ENCODE measurements around the gene SLC27A1. TPM values are rescaled to one million over a fixed set of nuclear protein-coding genes. Genes with fewer than 3 reads are reported as not detected.

The SLC27A1 gene
- total and polyA plus RNA-seq, 2 experiments from 2014 or later = 8.6 to 8.7 TPM

- Histone ChIP-seq H3K4me2 (peak overlapping the region; percentile 91), H4K20me1 (ENCODE audit: insufficient read depth, poor library complexity, severe bottlenecking) (no peaks in the 10 kb centered on the region), H3K27me3 (peaks cover 15% of the 10 kb centered on the region), H3K4me1 (ENCODE audit: insufficient read depth) (peaks cover 9% of the 10 kb centered on the region), H2AFZ (peak overlapping the region; percentile 51), H3K4me3 (peak overlapping the region; percentile 19), H3K79me2 (no peaks in the 10 kb centered on the region), H3K27ac (no peak overlapping the region), H3K9me2 (replicated peaks; ENCODE audit: insufficient read depth) (no peaks in the 10 kb centered on the region), H3K36me3 (replicated peaks; ENCODE audit: insufficient read depth, low read depth) (no peaks in the 10 kb centered on the region), H3K9me3 (ENCODE audit: low read depth) (no peaks in the 10 kb centered on the region)
- WGBS (ENCODE audit: low lambda C conversion rate, missing lambda C conversion rate) = under 1% methylated on average over 43 of the region's 82 CpGs
- TF ChIP-seq EZH2 (IDR thresholded peaks at IDR 0.05; ENCODE audit: borderline replicate concordance) = no peak
- TF ChIP-seq, protein P1, sequence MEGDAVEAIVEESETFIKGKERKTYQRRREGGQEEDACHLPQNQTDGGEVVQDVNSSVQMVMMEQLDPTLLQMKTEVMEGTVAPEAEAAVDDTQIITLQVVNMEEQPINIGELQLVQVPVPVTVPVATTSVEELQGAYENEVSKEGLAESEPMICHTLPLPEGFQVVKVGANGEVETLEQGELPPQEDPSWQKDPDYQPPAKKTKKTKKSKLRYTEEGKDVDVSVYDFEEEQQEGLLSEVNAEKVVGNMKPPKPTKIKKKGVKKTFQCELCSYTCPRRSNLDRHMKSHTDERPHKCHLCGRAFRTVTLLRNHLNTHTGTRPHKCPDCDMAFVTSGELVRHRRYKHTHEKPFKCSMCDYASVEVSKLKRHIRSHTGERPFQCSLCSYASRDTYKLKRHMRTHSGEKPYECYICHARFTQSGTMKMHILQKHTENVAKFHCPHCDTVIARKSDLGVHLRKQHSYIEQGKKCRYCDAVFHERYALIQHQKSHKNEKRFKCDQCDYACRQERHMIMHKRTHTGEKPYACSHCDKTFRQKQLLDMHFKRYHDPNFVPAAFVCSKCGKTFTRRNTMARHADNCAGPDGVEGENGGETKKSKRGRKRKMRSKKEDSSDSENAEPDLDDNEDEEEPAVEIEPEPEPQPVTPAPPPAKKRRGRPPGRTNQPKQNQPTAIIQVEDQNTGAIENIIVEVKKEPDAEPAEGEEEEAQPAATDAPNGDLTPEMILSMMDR (IDR thresholded peaks at IDR 0.05; ENCODE audit: poor library complexity) = peak; percentile 36
- no peak for TF ChIP-seq EZH2phosphoT487 (IDR thresholded peaks at IDR 0.05; ENCODE audit: low read depth, severe bottlenecking, unreplicated experiment)
- peak; percentile 91 for DNase-seq (ENCODE audit: low spot score)
Measured at GRCh38 chr19:17539238-17540117, 69.2 kb downstream of the SLC27A1 start.

- Histone ChIP-seq H3K27me3 (peaks cover 12% of the 10 kb centered on the region), H3K4me1 (ENCODE audit: insufficient read depth) (peaks cover 9% of the 10 kb centered on the region), H3K27ac (no peak overlapping the region), H3K9me3 (ENCODE audit: low read depth) (no peaks in the 10 kb centered on the region), H3K4me2 (no peak overlapping the region), H3K79me2 (no peaks in the 10 kb centered on the region), H4K20me1 (ENCODE audit: insufficient read depth, poor library complexity, severe bottlenecking) (no peaks in the 10 kb centered on the region), H3K9me2 (replicated peaks; ENCODE audit: insufficient read depth) (no peaks in the 10 kb centered on the region), H2AFZ (no peak overlapping the region), H3K4me3 (no peak overlapping the region), H3K36me3 (replicated peaks; ENCODE audit: insufficient read depth, low read depth) (no peaks in the 10 kb centered on the region)
- no peak for TF ChIP-seq EZH2 (IDR thresholded peaks at IDR 0.05; ENCODE audit: borderline replicate concordance)
- TF ChIP-seq EZH2phosphoT487 (IDR thresholded peaks at IDR 0.05; ENCODE audit: low read depth, severe bottlenecking, unreplicated experiment) = no peak
- TF ChIP-seq, protein P1 (IDR thresholded peaks at IDR 0.05; ENCODE audit: poor library complexity) = no peak
- no peak for DNase-seq (ENCODE audit: low spot score)
- 94% methylated on average over 20 of the region's 30 CpGs for WGBS (ENCODE audit: low lambda C conversion rate, missing lambda C conversion rate)
Measured at GRCh38 chr19:17540174-17540573, 69.8 kb downstream of the SLC27A1 start.

- 95% methylated on average over 4 of the region's 4 CpGs for WGBS (ENCODE audit: low lambda C conversion rate, missing lambda C conversion rate)
- no peaks in the 10 kb centered on the region for H4K20me1 ChIP-seq (ENCODE audit: insufficient read depth, poor library complexity, severe bottlenecking)
- H3K4me2 ChIP-seq = no peak overlapping the region
- H3K9me3 ChIP-seq (ENCODE audit: low read depth) = no peaks in the 10 kb centered on the region
- no peak for DNase-seq (ENCODE audit: low spot score)
- TF ChIP-seq, protein P1 (IDR thresholded peaks at IDR 0.05; ENCODE audit: poor library complexity) = no peak
- no peak overlapping the region for H3K4me3 ChIP-seq
- no peak overlapping the region for H3K27ac ChIP-seq
- H3K36me3 ChIP-seq (replicated peaks; ENCODE audit: insufficient read depth, low read depth) = no peaks in the 10 kb centered on the region
- no peaks in the 10 kb centered on the region for H3K9me2 ChIP-seq (replicated peaks; ENCODE audit: insufficient read depth)
- H3K79me2 ChIP-seq = no peaks in the 10 kb centered on the region
- H3K4me1 ChIP-seq (ENCODE audit: insufficient read depth) = peaks cover 9% of the 10 kb centered on the region
- H3K27me3 ChIP-seq = peaks cover 12% of the 10 kb centered on the region
- no peak overlapping the region for H2AFZ ChIP-seq
Measured at GRCh38 chr19:17541184-17541759, 70.9 kb downstream of the SLC27A1 start.
